ENCODE results near the gene CXCR4. TPM values are rescaled to one million over a fixed set of nuclear protein-coding genes. Genes with fewer than 3 reads are reported as not detected.

Gene CXCR4
- total and polyA plus RNA-seq, 2 experiments from 2014 or later: 0.16 TPM; not detected in 1

DNA sequence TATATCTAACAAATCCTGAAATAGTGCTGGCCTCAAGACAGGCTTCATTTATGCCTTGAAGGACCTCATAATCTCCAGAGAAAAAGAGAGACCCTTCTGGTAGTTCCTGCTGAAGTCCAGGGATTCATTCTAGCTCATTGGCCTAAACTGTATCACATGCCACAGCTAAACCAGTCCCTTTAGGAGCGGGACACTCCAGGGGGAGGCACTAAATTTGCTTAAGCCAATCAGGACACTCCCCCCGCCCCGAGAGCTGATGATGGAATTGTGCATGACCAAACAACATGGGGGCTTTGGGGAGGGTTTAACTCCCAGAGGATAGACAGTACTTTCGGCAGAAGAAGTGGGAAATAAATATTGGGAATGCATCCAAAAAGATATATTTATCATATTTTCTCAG lies 36.4 kb upstream of the CXCR4 start:
- H3K27me3 ChIP-seq (replicated peaks; ENCODE audit: insufficient read depth): no peaks in the 10 kb centered on the region
- in situ Hi-C loops (cut with MboI): no loop called here
- no peaks in the 10 kb centered on the region for H3K36me3 ChIP-seq (ENCODE audit: low read depth)
- DNase-seq: no peak
- H3K9me2 ChIP-seq (ENCODE audit: insufficient read depth): no peaks in the 10 kb centered on the region
- H3K79me2 ChIP-seq (ENCODE audit: insufficient read depth): no peaks in the 10 kb centered on the region
- H3F3A ChIP-seq (ENCODE audit: insufficient read depth): no peaks in the 10 kb centered on the region
- no peaks in the 10 kb centered on the region for H3K4me1 ChIP-seq (ENCODE audit: insufficient read depth)
- H3K9me3 ChIP-seq (ENCODE audit: low read depth): no peaks in the 10 kb centered on the region
- no peak overlapping the region for H3K4me3 ChIP-seq
- H3K9ac ChIP-seq: no peak overlapping the region
- H2AFZ ChIP-seq: no peak overlapping the region
- no peak for TF ChIP-seq EZH2 (IDR thresholded peaks at IDR 0.05; ENCODE audit: insufficient read depth, poor library complexity, severe bottlenecking)
- TF ChIP-seq EZH2phosphoT487 (IDR thresholded peaks at IDR 0.05; ENCODE audit: insufficient read depth, low read depth): no peak
- 16 to 26% methylated on average over 4 of the region's 4 CpGs for WGBS, 2 experiments (ENCODE audit: low coverage in 1 of 2, low lambda C conversion rate in 2 of 2, missing lambda C conversion rate in 2 of 2)
- H4K20me1 ChIP-seq (ENCODE audit: insufficient read depth): no peaks in the 10 kb centered on the region
- H3K4me2 ChIP-seq (ENCODE audit: unreplicated experiment): no peak overlapping the region
- H3K27ac ChIP-seq: no peak overlapping the region

GRCh38 chr2:136151021-136151971 lies 33.3 kb upstream of the CXCR4 start:
- H3K4me2 ChIP-seq (ENCODE audit: unreplicated experiment): no peak overlapping the region

DNA sequence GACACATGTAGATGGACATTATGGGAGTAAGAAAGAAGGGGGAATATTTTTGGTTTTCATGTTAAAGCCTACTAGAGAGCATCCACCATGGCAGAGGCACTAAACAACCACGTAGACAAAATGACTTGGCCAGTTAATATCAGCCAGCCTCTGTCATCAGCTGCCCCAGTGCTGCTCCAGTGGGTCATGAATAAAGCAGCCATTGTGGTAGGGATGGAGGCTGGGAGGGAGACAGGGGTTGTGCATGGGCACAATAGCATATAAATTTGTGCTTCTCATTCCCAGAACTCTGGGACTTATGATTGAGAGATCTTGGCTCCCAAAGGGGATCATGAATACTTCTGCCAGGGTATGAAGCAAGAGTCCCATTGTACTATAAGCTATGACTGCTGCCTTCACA lies 31.1 kb upstream of the CXCR4 start:
- in situ Hi-C loops (cut with MboI): no loop called here
- Histone ChIP-seq H3K4me2 (ENCODE audit: unreplicated experiment) (no peak overlapping the region), H2AFZ (no peak overlapping the region), H4K20me1 (ENCODE audit: insufficient read depth) (no peaks in the 10 kb centered on the region), H3K79me2 (ENCODE audit: insufficient read depth) (no peaks in the 10 kb centered on the region), H3K36me3 (ENCODE audit: low read depth) (no peaks in the 10 kb centered on the region), H3K9me2 (ENCODE audit: insufficient read depth) (no peaks in the 10 kb centered on the region), H3F3A (ENCODE audit: insufficient read depth) (no peaks in the 10 kb centered on the region), H3K4me1 (ENCODE audit: insufficient read depth) (no peaks in the 10 kb centered on the region), H3K27ac (no peak overlapping the region), H3K4me3 (no peak overlapping the region), H3K9ac (no peak overlapping the region), H3K27me3 (replicated peaks; ENCODE audit: insufficient read depth) (0 out of 2 replicates have a peak, but pooled peaks cover 5% of the 10 kb centered on the region), H3K9me3 (ENCODE audit: low read depth) (no peaks in the 10 kb centered on the region)
- TF ChIP-seq EZH2phosphoT487 (IDR thresholded peaks at IDR 0.05; ENCODE audit: insufficient read depth, low read depth) (no peak), EZH2 (IDR thresholded peaks at IDR 0.05; ENCODE audit: insufficient read depth, poor library complexity, severe bottlenecking) (no peak)
- no peak for DNase-seq
- 0% methylated on average over 1 of the region's 1 CpG for WGBS, 2 experiments (ENCODE audit: low coverage in 1 of 2, low lambda C conversion rate in 2 of 2, missing lambda C conversion rate in 2 of 2)

More at GRCh38 chr2:136151021-136151971, 33.3 kb upstream of the CXCR4 start:
- Histone ChIP-seq H3K9ac (no peak overlapping the region), H4K20me1 (ENCODE audit: insufficient read depth) (no peaks in the 10 kb centered on the region), H3K9me2 (ENCODE audit: insufficient read depth) (no peaks in the 10 kb centered on the region), H3K36me3 (ENCODE audit: low read depth) (no peaks in the 10 kb centered on the region), H3K4me1 (ENCODE audit: insufficient read depth) (no peaks in the 10 kb centered on the region), H3K27ac (no peak overlapping the region), H3F3A (ENCODE audit: insufficient read depth) (no peaks in the 10 kb centered on the region), H2AFZ (no peak overlapping the region), H3K79me2 (ENCODE audit: insufficient read depth) (no peaks in the 10 kb centered on the region), H3K4me3 (no peak overlapping the region), H3K27me3 (replicated peaks; ENCODE audit: insufficient read depth) (no peaks in the 10 kb centered on the region), H3K9me3 (ENCODE audit: low read depth) (no peaks in the 10 kb centered on the region)
- WGBS, 2 experiments (ENCODE audit: low coverage in 1 of 2, low lambda C conversion rate in 2 of 2, missing lambda C conversion rate in 2 of 2): 45 to 46% methylated on average over 7 of the region's 7 CpGs
- no peak for DNase-seq
- TF ChIP-seq EZH2 (IDR thresholded peaks at IDR 0.05; ENCODE audit: insufficient read depth, poor library complexity, severe bottlenecking): no peak
- TF ChIP-seq EZH2phosphoT487 (IDR thresholded peaks at IDR 0.05; ENCODE audit: insufficient read depth, low read depth): no peak
- in situ Hi-C loops (cut with MboI): no loop called here

- Histone ChIP-seq H3K36me3 (ENCODE audit: low read depth) (no peaks in the 10 kb centered on the region), H3K9ac (no peak overlapping the region), H3K9me2 (ENCODE audit: insufficient read depth) (no peaks in the 10 kb centered on the region), H3F3A (ENCODE audit: insufficient read depth) (no peaks in the 10 kb centered on the region), H3K4me3 (no peak overlapping the region), H2AFZ (no peak overlapping the region), H3K9me3 (ENCODE audit: low read depth) (no peaks in the 10 kb centered on the region), H4K20me1 (ENCODE audit: insufficient read depth) (no peaks in the 10 kb centered on the region), H3K4me1 (ENCODE audit: insufficient read depth) (no peaks in the 10 kb centered on the region), H3K4me2 (ENCODE audit: unreplicated experiment) (no peak overlapping the region), H3K27ac (no peak overlapping the region), H3K27me3 (replicated peaks; ENCODE audit: insufficient read depth) (0 out of 2 replicates have a peak, but pooled peaks cover 9% of the 10 kb centered on the region), H3K79me2 (ENCODE audit: insufficient read depth) (no peaks in the 10 kb centered on the region)
- no peak for DNase-seq
- no peak for TF ChIP-seq EZH2phosphoT487 (IDR thresholded peaks at IDR 0.05; ENCODE audit: insufficient read depth, low read depth)
- TF ChIP-seq EZH2 (IDR thresholded peaks at IDR 0.05; ENCODE audit: insufficient read depth, poor library complexity, severe bottlenecking): no peak
- in situ Hi-C loops (cut with MboI): no loop called here
Observed at GRCh38 chr2:136146564-136146963, 28.6 kb upstream of the CXCR4 start.
